Astrocyte (in vitro differentiated cells and primary cell): ENCODE results near the gene CDH10.

Source experiments
- EZH2 ChIP-seq: IDR thresholded peaks from 2 replicates; pipeline ENCODE4 v1.6.1; 2012; ENCODE audit warnings: mild to moderate bottlenecking, low read length, inconsistent platforms; ENCODE audit not compliant: insufficient read depth
- TF ChIP-seq, protein P1 (sequence below): IDR thresholded peaks from 2 replicates; pipeline ENCODE4 v1.5.1; 2011; ENCODE audit warnings: low read depth, mild to moderate bottlenecking, inconsistent platforms, low read length, moderate library complexity; ENCODE audit not compliant: insufficient read depth

DNA sequence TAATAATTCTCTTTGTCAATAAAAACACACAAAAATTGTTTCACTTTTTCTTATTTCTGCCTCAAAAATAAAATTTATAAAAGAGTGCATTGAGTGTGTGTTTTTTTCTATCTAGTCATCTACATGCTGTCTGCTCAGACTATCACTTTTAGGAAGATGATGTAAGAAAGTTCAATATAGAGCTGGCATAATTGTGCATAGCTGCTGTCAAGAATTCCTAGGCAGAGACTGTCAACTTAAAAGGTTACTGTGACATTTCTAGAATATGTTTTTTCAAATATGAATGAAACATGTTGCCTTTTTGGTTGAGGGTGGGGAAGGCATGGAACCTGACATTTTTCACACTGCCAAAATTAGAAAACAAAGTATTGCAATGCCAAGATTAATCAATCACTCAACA, 172.3 kb downstream of the CDH10 start:
- TF ChIP-seq EZH2: no peak
- TF ChIP-seq, protein P1, sequence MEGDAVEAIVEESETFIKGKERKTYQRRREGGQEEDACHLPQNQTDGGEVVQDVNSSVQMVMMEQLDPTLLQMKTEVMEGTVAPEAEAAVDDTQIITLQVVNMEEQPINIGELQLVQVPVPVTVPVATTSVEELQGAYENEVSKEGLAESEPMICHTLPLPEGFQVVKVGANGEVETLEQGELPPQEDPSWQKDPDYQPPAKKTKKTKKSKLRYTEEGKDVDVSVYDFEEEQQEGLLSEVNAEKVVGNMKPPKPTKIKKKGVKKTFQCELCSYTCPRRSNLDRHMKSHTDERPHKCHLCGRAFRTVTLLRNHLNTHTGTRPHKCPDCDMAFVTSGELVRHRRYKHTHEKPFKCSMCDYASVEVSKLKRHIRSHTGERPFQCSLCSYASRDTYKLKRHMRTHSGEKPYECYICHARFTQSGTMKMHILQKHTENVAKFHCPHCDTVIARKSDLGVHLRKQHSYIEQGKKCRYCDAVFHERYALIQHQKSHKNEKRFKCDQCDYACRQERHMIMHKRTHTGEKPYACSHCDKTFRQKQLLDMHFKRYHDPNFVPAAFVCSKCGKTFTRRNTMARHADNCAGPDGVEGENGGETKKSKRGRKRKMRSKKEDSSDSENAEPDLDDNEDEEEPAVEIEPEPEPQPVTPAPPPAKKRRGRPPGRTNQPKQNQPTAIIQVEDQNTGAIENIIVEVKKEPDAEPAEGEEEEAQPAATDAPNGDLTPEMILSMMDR: no peak
